Suprapubic skin (tissue), 4 donors: ENCODE results near the gene SPTY2D1. TPM values are rescaled to one million over a fixed set of nuclear protein-coding genes. Genes with fewer than 3 reads are reported as not detected.
"Not testable (repeated sequence)": the region's sequence is repeated elsewhere in the genome, so short reads cannot be mapped to it uniquely, and the experiment has no call there.

ENCODE experiments used
- DNase-seq, 2 donors: peaks; one replicate each; pipeline ENCODE4 v3.0.0-alpha.2; 2019; ENCODE audit warnings: low spot score in 2 of 2
- H3K27ac ChIP-seq: fragments of 200-600 bp; sonication (generic); one replicate; pipeline ENCODE4 v1.5.1; 2019
- H3K27me3 ChIP-seq: fragments of 200-600 bp; sonication (generic); one replicate; pipeline ENCODE4 v1.5.1; 2019
- H3K36me3 ChIP-seq: fragments of 200-600 bp; sonication (generic); one replicate; pipeline ENCODE4 v1.5.1; 2019
- H3K4me1 ChIP-seq: fragments of 200-600 bp; sonication (generic); one replicate; pipeline ENCODE4 v1.5.1; 2019
- H3K4me3 ChIP-seq: fragments of 200-600 bp; sonication (generic); one replicate; pipeline ENCODE4 v1.5.1; 2019; ENCODE audit warnings: mild to moderate bottlenecking
- H3K9me3 ChIP-seq: fragments of 200-600 bp; sonication (generic); one replicate; pipeline ENCODE4 v1.5.1; 2019
- EP300 ChIP-seq: sonication (generic); formaldehyde crosslinking; IDR thresholded peaks from one replicate; pipeline ENCODE4 v1.6.1; 2017; ENCODE audit warnings: antibody characterized with exemption
- POLR2A ChIP-seq, 2 donors: fragments of 450-650 bp; IDR thresholded peaks; one replicate each; pipeline ENCODE4 v1.6.1; 2017; ENCODE audit warnings: antibody characterized with exemption in 2 of 2, mild to moderate bottlenecking in 2 of 2, moderate library complexity in 2 of 2
- POLR2AphosphoS5 ChIP-seq, 3 donors: sonication (generic); formaldehyde crosslinking; IDR thresholded peaks; one replicate each; pipeline ENCODE4 v1.6.1; 2017; ENCODE audit warnings: antibody characterized with exemption in 3 of 3
- WGBS: methylation state at CpG from one replicate; pipeline ENCODE4 v1.1.5; 2018; 5-methylcytosine and 5-hydroxymethylcytosine counted together
- total RNA-seq, 4 donors: library from RNA; depleted of rRNA; stranded (reverse); fragments of >200 nt; gene quantifications; one replicate each; pipeline ENCODE4 v1.1.0, GENCODE V29; 2016
- TF ChIP-seq, protein P1 (sequence below), 2 donors: fragments of 200-600 bp in 1 of 2; fragments of 450-650 bp in 1 of 2; sonication (generic) in 1 of 2; IDR thresholded peaks; one replicate each; pipeline ENCODE4 v1.5.1; 2016 to 2019; ENCODE audit warnings: antibody characterized with exemption in 2 of 2, mild to moderate bottlenecking in 1 of 2, moderate library complexity in 1 of 2

SPTY2D1 gene
- total RNA-seq, 4 donors from 2014 or later, result 17.6 to 31.4 (median 27.3) TPM

DNA sequence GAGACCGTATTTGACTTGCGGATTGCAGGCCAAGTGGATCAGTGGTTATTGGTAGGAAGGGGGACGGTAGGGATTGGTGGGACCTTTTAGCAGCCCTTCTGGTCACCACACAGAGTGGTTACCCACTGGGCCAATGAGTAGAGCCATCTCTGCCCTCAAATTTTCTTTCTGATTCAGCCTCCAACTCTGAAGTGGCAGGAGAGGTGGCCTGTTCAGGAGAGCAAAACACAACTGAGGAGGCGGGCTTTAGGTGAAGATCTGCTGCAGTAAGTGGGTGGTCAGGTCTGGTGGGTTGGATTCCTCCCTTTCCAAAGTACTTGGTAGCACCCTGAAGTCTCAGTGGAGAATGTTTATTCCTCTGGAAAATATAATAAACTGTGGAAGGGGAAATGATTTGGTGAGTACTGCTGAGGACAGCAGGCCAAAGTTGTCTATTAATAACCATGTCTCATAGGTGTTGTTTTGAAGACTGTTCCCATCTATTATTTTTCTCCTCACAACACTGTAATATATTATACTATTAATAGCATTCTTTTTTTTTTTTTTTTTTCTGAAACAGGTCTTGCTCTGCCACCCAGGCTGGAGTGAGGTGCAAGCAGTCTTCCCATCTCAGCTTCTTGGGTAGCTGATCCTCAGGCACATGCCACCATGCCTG is 33.1 kb downstream of the SPTY2D1 start:
- Histone ChIP-seq H3K36me3 (peaks cover 4% of the 10 kb centered on the region), H3K27ac (no peak overlapping the region), H3K4me3 (no peak overlapping the region), H3K9me3 (no peaks in the 10 kb centered on the region), H3K27me3 (no peaks in the 10 kb centered on the region), H3K4me1 (peaks cover 3% of the 10 kb centered on the region)
- DNase-seq, result no peak
- TF ChIP-seq POLR2AphosphoS5 (IDR thresholded peaks at IDR 0.05), result no peak
- TF ChIP-seq, protein P1, sequence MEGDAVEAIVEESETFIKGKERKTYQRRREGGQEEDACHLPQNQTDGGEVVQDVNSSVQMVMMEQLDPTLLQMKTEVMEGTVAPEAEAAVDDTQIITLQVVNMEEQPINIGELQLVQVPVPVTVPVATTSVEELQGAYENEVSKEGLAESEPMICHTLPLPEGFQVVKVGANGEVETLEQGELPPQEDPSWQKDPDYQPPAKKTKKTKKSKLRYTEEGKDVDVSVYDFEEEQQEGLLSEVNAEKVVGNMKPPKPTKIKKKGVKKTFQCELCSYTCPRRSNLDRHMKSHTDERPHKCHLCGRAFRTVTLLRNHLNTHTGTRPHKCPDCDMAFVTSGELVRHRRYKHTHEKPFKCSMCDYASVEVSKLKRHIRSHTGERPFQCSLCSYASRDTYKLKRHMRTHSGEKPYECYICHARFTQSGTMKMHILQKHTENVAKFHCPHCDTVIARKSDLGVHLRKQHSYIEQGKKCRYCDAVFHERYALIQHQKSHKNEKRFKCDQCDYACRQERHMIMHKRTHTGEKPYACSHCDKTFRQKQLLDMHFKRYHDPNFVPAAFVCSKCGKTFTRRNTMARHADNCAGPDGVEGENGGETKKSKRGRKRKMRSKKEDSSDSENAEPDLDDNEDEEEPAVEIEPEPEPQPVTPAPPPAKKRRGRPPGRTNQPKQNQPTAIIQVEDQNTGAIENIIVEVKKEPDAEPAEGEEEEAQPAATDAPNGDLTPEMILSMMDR (IDR thresholded peaks at IDR 0.05), result no peak
- no peak for TF ChIP-seq EP300
- no peak for TF ChIP-seq POLR2A (IDR thresholded peaks at IDR 0.05)
- 98% methylated on average over 4 of the region's 4 CpGs for WGBS

DNA sequence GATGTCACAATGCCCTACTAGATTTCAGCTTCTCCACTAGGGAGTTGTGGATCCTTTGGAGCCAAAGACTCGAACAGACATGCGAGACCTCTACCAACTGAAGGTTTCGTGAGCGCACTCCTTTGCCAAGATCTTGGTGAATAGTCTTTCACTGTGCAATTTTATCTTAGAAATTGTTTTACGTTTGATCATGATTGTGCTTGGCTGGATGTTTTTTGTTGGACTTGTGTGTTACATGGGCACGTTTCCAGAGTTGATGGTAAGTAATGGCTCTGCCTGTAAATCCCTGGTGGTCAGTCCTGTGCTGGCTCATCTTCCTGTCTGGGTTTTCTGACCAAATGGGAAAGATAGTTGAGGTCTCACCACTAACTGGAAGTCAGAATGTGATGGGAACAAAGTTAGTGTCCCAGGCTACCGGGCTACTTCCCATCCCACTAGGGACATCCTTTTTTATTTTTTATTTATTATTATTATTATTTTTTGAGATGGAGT is 34.4 kb downstream of the SPTY2D1 start, which contains the start of gene MISFA:
Gene MISFA, plus strand, starts transcription at position 51 of the 492 bp plus-strand sequence. Its CDS starts 140 bp downstream, at position 191.
- no peak within 1 kb of the TSS for H3K27ac ChIP-seq
- TF ChIP-seq POLR2AphosphoS5 (IDR thresholded peaks at IDR 0.05), result no peak
- no peak for TF ChIP-seq POLR2A (IDR thresholded peaks at IDR 0.05)
- no peak for TF ChIP-seq EP300
- TF ChIP-seq, protein P1 (IDR thresholded peaks at IDR 0.05), result no peak
- WGBS, result 89% methylated on average over 7 of the region's 7 CpGs
- no peaks in the 10 kb centered on the region for H3K9me3 ChIP-seq
- DNase-seq, result no peak
- peaks cover 16% of the 10 kb centered on the region for H3K4me1 ChIP-seq
- H3K27me3 ChIP-seq, result no peaks in the 10 kb centered on the region
- peaks cover 9% of the 10 kb centered on the region for H3K36me3 ChIP-seq
- H3K4me3 ChIP-seq, result no peak within 1 kb of the TSS

DNA sequence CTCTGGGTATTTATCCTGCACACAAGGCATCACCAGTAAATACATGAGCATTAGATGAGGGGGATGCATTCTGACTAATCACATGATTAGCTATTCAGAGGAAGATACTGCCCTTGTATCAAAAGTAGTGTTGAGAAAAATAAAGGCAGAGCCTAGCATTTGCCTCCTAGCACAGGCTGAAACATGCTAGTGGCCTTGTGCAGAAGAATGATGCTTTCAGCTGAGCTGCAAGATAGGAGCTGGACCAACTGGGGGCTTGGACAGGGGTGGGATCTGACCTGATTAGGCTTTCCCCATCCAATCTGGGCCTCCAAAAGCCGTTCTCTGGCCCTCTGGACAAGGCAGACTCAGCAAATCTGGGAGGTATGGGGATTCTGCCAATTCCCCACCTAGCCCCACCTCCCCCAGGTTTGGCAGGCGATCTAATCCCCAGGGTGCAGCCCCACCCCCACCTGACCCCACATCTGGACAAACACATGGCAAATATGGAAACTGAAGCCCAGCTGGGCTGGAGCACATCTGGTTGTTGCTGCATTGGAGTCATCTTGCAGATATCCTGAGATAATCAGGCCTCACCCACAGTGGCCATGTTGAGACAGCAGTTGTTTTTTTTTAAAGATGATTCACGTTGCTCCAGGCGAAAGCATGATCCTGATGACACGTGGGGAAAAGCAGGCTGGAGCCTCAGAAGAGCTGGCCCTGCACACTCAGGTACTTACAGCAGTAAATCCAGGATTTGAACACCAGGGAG is 39.0 kb downstream of the SPTY2D1 start:
- peaks cover 30% of the 10 kb centered on the region for H3K4me1 ChIP-seq
- no peaks in the 10 kb centered on the region for H3K9me3 ChIP-seq
- WGBS, result 14% methylated on average over 4 of the region's 5 CpGs
- H3K27me3 ChIP-seq, result no peaks in the 10 kb centered on the region
- DNase-seq, result no peak
- H3K4me3 ChIP-seq, result no peak overlapping the region
- peaks cover 9% of the 10 kb centered on the region for H3K36me3 ChIP-seq
- TF ChIP-seq POLR2A (IDR thresholded peaks at IDR 0.05) (no peak), POLR2AphosphoS5 (IDR thresholded peaks at IDR 0.05) (no peak), EP300 (no peak)
- TF ChIP-seq, protein P1 (IDR thresholded peaks at IDR 0.05), result no peak
- peak overlapping the region; percentile 59 for H3K27ac ChIP-seq

DNA sequence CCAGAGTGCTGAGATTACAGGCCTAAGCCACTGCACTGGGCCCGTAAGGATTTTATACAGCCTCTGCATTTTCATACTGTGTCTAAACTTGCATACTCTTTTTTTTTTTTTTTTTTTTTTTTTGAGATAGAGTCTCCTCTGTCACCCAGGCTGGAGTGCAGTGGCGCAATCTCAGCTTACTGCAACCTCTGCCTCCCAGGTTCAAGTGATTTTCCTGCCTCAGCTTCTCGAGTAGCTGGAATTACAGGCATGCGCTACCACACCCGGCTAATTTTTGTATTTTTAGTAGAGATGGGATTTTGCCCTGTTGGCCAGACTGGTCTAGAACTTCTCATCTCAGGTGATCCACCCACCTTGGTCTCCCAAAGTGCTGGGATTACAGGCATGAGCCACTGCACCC is 40.1 kb downstream of the SPTY2D1 start:
- WGBS, result 52% methylated on average over 5 of the region's 5 CpGs
- H3K4me3 ChIP-seq, H3K9me3 ChIP-seq, H3K27me3 ChIP-seq, H3K36me3 ChIP-seq, H3K27ac ChIP-seq, DNase-seq: not testable (repeated sequence)
- peaks cover 41% of the 10 kb centered on the region for H3K4me1 ChIP-seq

DNA sequence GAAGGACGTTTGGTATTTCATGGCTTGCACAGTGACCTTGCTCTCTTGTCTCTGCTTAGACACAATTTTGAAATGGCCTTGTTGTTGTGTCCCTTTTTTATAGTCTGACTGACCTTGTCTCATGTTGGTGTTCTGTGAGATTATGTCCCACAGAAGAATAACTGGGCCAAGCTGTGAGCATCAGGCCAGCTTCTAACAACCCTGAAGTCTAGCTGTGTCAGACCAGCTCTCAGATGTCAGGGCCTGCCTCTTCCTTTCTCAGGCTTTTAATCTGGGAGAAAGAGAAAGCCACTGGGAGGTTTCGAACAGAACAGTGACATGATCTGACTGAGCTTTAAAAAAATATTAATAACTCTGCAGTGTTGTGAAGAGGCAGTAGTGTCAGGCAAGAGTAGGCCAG is 43.6 kb downstream of the SPTY2D1 start:
- 44% methylated on average over 2 of the region's 2 CpGs for WGBS
- H3K4me1 ChIP-seq, result peaks cover 47% of the 10 kb centered on the region
- H3K27ac ChIP-seq, result no peak overlapping the region
- H3K27me3 ChIP-seq, result no peaks in the 10 kb centered on the region
- H3K9me3 ChIP-seq, result no peaks in the 10 kb centered on the region
- TF ChIP-seq, protein P1 (IDR thresholded peaks at IDR 0.05), result no peak
- TF ChIP-seq EP300 (no peak), POLR2AphosphoS5 (IDR thresholded peaks at IDR 0.05) (no peak), POLR2A (IDR thresholded peaks at IDR 0.05) (no peak)
- no peaks in the 10 kb centered on the region for H3K36me3 ChIP-seq
- H3K4me3 ChIP-seq, result no peak overlapping the region
- DNase-seq, result no peak
